Fibroblast of lung (primary cell): Measurements from ENCODE around the gene CKAP4.

Experiments used
- EZH2 ChIP-seq: IDR thresholded peaks from 2 replicates; pipeline ENCODE4 v1.5.1; 2012; ENCODE audit warnings: low read length, control low read depth, mild to moderate bottlenecking; ENCODE audit errors: missing control alignments
- TF ChIP-seq, protein P1 (sequence below), 2 donors: IDR thresholded peaks in 1 of 2; conservative IDR thresholded peaks in 1 of 2; 1 replicate in 1 of 2; 2 replicates in 1 of 2; pipeline ENCODE4 v1.5.1; 2011 to 2012; ENCODE audit warnings: low read length in 2 of 2, control low read depth in 1 of 2, inconsistent platforms in 1 of 2, low read depth in 1 of 2, mild to moderate bottlenecking in 1 of 2

DNA sequence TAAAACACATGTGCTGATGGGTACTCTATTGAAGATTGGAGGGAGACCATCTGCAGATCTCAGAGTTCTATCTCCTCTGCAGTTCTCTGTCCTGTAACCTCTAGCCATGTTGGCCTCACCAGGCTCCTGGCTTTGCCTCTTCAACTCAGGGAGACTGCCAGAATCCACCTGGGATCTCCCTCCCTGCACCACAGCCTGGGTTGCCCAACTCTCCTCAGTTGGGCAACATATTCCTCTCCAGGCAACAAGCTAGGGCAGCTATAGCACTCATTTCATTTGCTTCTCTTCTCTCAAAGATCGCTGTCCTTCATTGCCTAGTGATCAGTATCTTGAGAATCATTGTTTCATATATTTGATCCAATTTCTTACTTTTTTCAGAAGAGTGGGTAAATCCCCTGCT lies 28.8 kb downstream of the CKAP4 start:
- TF ChIP-seq, protein P1, sequence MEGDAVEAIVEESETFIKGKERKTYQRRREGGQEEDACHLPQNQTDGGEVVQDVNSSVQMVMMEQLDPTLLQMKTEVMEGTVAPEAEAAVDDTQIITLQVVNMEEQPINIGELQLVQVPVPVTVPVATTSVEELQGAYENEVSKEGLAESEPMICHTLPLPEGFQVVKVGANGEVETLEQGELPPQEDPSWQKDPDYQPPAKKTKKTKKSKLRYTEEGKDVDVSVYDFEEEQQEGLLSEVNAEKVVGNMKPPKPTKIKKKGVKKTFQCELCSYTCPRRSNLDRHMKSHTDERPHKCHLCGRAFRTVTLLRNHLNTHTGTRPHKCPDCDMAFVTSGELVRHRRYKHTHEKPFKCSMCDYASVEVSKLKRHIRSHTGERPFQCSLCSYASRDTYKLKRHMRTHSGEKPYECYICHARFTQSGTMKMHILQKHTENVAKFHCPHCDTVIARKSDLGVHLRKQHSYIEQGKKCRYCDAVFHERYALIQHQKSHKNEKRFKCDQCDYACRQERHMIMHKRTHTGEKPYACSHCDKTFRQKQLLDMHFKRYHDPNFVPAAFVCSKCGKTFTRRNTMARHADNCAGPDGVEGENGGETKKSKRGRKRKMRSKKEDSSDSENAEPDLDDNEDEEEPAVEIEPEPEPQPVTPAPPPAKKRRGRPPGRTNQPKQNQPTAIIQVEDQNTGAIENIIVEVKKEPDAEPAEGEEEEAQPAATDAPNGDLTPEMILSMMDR (conservative IDR thresholded peaks at IDR 0.05 in 1 of 2, IDR thresholded peaks at IDR 0.05 in 1 of 2; ENCODE audit: low read depth in 1 of 2, low read length in 2 of 2): no peak
- no peak for TF ChIP-seq EZH2
